GM18520 (cell line): ENCODE measurements around the gene SYDE2.
"Not testable (repeated sequence)": the region's sequence is repeated elsewhere in the genome, so short reads cannot be mapped to it uniquely, and the experiment has no call there.

Source experiments
- ATAC-seq: cut with Tn5 transposase; IDR thresholded peaks from one replicate; pipeline ENCODE4 v1.9.1; 2021; ENCODE audit not compliant: unreplicated experiment

SYDE2 gene

DNA sequence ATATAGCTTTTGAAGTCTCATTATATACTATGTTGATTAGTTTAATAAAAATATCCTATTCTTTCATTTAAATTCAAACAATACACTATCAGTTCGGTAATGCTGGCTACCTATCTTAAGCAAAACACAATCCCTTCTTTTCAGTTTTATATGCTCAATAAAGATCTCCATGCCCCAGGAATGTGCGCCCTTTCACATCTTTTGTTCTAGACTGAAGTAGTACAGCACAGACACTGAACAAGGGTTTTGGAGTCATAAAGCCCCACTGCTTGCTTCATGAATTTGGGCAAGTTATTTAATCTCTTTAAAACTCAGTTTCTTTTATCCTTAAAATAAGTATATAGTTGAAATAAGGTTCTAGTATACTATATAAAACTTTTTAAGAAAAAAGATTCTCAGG lies 22.4 kb downstream of the SYDE2 start:
- ATAC-seq, result no peak

DNA sequence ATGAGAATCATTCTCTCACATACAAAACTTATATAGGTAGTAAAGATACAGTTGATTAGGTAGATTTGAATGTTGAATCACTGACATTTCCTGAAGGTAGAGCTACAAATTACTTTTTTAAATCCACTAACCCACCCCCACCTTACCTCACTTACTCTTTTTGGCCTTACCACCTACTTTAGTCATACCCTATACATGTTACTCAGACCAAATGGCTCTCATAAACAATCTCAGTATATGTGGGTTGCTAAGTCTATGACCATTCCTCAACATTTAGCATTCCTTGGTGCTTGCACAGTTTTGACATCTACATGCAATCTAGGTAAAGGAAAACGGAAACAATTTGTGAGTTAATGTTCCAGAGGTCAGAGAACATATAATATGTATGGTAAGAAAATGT lies 26.3 kb downstream of the SYDE2 start:
- ATAC-seq, result no peak

DNA sequence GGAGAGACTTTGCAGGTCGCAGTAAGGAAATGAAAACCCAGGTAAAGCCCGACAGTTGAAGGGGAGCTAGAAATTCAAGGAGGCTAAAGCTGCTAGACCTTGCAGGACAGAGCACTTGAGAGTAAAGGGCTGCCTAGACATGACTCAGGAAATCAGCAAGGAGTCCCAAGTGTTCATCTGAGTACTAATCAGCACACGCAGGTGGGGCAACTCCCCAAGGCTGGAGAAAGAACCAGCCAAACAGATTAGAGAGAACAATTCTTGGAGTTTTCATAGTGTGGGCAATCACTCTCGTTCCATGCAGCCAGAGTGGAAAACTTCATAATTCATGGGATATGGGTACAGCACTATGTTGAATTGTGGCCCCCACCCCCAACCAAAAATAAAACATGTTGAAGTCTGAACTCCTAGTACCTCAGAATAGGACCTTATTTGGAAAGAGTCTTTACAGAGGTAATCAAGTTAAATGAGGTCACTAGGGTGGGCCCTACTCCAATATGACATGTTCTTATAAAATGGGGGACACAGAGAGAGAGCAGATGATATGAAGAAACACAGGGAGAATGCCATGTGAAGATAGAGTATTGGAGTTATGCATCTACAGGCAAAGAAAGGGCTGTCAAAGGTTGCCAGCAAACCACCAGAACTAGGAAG lies 28.0 kb downstream of the SYDE2 start:
- no peak for ATAC-seq

DNA sequence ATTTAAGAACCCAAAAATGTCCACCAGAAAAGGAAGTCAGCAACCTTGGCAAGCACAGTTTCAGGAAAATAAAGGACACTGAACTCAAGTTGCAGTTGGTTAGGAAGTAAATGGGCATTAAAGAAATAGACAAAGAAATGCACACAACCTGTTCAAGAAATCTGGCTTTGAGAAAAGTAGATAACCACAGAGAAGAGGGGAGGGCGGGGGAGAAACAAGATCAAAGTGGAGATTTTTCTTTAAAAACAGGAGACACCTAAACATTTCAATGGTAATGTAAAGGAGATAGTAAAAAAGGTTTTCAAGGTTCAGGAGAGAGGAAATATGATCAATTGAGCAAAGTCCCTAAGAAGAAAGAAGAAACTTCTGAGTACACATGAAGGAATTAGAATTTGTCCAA lies 29.1 kb downstream of the SYDE2 start:
- ATAC-seq, result no peak

DNA sequence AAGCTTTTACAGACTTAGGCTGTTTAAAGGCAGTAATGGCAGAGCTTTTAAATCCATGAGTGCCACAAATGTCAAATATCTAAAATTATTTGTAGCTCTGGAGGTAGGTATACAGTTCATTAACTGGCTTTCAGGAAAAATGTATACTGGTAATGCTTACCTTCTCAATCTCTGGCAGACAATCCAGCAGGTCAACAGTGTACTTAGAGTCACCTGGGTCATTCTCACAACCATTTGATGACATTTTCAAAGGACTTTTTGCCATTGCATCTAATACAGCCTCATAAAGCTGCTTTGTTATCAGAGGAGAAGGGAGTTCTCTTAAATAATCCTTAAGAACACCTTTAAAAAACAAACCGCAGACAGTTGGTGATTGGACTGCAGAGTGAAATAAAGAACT lies 31.9 kb downstream of the SYDE2 start:
- ATAC-seq, result no peak

DNA sequence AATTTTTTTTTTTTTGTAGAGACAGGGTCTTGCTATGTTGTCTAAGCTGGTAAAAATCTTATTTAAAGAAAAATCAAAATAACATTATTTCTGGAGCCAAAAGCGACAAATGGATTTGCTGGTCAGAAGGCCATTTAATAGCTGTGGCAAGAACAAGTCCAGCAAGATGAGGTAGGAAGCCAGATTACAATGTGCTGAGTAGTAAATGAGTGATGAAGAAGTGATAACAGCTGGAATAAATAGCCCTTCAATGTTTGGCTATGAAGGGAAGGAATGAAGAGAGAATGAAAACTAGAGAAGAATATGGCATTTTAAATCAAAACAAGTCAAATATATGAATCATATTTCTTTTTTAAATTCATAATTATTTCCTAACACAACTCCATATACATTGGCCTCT lies 34.5 kb downstream of the SYDE2 start:
- no peak for ATAC-seq

DNA sequence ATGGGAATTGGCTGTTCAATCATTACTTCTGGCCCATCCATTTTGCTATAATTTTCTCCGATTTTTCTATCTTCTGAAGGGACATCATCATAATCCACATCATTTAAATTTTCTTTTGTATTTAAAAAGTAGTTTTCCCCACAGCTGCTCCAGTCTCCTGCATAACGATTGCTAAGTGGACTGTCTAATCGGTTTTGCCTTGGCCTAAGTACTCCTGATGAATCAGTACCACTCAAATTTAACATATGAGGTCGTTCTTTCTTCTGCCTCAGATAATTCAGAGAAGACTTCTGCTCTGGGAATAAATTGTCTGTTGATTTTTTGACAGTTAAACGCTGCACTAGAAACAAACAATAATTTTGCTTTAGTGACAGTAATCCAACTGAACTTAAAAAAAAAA lies 41.9 kb downstream of the SYDE2 start:
- no peak for ATAC-seq

DNA sequence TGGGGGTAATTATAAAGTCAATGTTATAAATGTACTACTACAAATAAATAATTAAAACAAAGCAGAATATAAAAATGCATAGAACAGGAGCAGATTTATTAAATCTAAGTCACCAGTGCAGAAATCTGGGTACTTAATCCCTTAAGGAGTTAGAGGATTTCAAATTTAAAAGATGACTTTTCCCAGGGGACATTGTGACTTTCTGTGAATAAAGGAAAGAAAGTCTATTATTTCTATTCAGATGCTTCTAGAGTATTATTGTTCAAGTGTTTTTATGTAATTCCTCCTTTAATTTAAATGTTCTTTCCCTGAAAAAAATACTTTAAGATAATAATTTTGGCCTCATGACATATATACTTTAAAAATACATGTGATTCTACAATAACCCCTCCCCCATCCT lies 43.4 kb downstream of the SYDE2 start:
- ATAC-seq, result no peak

DNA sequence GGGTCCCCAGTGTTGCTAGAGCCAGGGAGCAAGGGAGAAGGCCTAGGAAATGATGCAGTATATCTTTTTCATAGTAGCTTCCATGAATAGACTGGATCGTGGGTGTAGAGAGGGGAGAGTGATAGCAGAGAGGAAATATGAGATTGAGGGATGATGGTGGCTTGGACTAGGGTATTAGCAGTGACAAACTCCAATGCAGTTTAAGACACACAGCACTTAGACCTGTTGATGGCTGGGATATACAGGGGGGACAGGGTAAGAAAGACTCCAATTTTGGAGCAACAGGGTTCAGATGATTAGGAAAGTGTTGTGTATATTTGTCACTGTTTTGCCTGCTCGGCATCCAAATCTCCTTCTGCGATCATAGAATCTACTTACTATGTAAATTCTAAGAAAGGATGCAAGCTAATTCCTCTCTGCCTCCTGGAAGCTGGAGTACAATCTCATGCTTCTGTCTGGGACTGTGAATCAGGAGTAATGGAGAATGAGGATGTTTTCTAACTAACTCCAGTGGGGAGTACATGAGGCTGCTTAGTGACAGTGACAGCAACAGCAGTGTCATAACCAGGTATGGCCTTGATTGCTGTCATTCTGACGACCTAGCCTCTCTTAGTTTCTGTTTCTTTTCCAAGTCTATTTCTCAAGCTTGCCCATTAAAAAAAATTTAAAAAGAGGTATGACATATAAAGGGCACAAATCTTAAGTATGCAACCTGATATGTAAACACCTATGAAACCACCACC lies 47.5 kb downstream of the SYDE2 start:
- peak; percentile 61 for ATAC-seq

DNA sequence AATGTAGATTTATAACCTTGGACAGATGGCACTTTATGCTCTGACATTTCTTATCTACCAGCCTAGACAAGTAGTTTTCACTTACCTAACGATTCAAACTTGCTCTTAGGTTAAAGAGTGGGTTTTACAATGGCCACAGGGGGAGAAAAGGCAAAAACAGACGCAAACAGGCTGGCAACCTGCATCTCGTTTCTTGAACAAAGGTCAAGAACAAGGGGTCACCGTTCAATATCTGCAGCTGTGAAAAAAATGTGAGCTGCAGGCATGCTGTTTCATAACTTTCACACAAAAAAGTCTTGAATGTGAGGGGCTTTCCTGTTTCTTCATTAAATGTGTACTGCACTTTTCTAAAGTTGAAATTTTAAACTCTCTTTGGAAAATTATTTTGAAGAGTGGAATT lies 49.4 kb downstream of the SYDE2 start:
- no peak for ATAC-seq

DNA sequence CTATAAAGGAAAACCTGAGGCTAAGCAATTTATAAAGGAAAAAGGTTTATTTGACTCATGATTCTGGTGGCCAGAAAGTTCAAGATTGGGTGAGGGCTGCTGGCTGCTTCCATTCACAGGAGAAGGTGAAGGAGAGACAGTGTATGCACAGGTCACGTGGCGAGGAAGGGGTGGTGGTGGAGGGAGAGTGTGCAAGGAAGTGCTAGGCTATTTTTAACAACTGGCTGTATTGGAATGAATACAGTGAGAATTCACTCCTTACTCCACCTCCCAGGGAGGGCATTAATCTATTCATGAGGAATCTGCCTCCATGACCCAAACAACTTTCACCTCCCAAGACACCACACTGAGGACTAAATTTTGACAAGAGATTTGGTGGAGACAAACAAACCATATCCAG lies 51.0 kb downstream of the SYDE2 start:
- no peak for ATAC-seq

DNA sequence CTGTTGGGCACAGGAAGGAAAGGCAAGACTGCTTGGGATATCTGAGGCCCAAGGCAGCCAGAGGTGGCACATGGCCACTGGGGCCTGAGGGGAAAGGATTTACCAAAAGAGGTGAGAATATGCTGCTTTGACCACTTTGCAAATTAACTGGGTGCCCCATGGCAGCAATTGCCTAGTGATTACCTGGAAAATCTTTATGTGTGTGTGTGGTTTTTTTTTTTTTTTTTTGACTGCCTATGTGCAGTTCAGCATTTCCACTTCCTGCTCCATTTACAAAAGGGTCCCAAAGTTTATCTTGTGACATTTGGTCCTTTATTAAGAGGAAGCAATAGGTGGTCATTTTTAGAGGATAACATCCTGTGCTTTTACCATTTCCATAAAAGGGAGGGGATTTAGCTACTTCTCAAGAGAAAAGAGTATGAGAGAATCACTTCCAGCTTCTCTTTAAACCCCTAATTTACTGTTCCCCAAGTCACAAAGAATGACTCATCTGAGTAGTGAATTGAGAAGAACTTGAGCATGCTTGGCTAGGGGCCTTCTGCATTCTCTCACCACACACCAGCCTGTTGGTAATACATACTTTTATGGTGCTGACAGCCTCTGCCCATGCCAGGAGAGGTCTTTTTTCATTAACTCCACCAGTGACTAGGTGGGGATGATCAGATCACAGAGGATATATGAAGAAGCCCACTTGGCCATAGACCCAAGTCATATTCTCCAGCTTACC lies 52.1 kb downstream of the SYDE2 start:
- peak; percentile 92 for ATAC-seq

DNA sequence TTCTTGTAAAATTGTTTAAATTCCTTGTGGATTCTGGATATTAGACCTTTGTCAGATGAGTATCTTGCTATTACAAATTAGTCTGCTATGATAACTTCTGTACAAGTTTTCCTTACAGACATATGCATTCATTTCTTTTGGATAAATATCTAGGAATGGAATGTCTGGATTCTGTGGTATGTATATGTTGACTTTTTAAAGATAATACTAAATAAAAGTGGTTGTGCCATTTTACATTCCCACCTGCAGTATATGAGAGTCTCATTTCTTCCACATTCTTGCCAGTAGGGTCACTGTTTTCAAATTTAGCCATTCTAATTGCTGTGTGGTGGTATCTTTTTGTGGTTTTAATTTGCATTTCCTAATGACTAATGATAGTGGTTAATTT lies 53.9 kb downstream of the SYDE2 start:
- no peak for ATAC-seq

DNA sequence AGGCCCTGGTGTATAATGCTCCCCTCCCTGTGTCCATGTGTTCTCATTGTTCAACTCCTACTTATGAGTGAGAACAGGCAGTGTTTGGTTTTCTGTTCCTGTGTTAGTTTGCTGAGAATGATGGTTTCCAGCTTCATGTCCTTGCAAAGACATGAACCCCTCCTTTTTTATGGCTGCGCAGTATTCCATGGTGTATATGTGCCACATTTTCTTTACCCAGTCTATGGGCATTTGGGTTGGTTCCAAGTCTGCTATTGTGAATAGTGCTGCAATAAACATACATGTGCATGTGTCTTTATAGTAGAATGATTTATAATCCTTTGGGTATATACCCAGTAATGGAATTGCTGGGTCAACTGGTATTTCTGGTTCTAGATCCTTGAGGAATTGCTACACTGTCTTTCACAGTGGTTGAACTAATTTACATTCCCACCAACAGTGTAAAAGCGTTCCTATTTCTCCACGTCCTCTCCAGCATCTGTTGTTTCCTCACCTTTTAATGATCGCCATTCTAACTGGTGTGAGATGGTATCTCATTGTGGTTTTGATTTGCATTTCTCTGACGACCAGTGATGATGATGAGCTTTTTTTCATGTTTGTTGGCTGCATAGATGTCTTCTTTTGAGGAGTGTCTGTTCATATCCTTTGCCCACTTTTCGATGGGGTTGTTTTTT lies 54.4 kb downstream of the SYDE2 start:
- ATAC-seq, result not testable (repeated sequence)

DNA sequence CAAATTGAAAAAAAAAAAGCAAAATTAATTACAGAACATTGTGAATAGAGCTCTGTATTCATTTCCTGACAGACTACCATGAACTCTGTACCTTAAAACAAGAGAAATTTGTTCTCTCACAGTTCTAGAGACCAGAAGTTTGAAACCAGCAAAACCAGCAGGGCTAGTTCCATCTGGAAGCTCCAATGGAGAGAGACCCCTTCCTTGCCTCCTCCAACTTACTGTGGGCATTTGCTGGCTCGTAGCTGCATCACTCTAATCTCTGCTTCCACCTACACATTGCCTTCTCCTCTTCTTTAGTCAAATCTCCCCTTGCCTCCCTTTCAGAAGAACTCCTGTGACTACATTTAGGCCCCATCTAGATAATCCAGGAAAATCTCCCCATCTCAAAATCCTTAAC lies 56.5 kb downstream of the SYDE2 start:
- no peak for ATAC-seq

DNA sequence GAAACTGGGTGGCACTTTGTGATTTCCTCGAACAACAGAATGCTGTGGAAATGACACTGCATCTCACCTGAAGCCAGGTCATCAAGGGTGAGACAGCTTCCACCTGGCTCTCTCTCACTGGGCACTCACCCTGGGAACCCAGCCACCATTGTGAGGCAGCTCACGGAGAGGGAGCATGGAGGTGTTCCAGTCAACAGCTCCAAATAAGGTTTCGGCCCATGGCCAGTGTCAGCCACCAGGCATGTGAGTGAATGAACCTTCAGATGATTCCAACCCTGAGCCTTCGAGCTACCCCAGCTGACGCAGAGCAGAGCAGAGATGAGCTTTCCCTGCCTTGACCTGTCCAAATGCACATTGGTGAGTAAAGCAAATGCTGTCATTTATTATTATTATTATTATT lies 58.1 kb downstream of the SYDE2 start:
- no peak for ATAC-seq

DNA sequence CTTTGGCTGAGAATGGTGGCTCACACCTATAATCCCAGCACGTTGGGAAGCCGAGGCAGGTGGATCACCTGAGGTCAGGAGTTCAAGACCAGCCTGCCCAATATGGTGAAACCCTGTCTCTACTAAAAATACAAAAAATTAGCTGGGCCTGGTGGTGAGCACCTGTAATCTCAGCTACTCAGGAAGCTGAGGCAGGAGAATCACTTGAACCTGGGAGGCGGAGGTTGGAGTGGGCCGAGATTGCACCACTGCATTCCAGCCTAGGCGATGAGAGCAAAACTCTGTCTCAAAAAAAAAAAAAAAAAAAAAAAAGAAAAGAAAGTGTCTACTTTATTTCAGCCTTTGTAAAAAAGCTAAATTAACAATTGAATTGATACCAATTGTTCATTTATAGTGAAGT lies 62.4 kb downstream of the SYDE2 start:
- not testable (repeated sequence) for ATAC-seq

DNA sequence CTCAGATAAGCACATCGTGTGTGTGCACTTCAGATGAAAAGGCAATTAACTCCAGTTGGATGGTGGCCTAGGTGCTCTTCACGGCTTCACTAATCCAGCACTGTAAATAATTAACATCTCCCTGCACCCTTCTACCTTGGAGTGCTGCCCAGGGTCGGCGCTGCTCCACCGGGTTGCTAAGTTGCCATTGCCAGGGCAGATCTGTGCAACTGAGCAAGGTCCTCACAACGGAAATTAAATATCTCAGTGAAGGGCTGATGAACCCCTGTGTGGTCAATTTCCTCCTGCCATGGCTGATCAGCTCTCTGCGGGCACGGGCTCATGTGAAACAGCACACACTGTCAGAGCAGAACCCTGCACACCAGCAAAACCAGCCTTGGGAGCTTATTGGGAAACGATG lies 63.2 kb downstream of the SYDE2 start:
- ATAC-seq, result no peak

DNA sequence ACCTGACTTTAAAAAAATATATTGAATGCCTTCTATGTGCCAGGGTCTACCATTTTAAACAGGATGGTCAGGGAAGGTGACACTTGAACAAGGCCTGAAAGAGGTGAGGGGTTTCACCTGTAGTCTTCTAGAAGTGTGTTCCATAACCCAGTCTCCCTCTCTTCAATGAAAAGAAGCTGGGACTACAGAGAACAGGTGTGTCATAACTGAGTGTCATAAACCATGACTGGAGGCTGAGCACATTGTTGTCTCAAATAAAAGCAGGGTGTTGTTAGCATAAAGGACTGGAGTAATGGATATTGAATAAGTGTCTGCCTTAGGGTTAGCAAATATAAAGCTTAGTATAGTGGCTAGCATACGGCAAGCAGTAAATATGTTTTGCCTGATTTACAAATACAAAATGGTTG lies 65.4 kb downstream of the SYDE2 start:
- ATAC-seq, result no peak

DNA sequence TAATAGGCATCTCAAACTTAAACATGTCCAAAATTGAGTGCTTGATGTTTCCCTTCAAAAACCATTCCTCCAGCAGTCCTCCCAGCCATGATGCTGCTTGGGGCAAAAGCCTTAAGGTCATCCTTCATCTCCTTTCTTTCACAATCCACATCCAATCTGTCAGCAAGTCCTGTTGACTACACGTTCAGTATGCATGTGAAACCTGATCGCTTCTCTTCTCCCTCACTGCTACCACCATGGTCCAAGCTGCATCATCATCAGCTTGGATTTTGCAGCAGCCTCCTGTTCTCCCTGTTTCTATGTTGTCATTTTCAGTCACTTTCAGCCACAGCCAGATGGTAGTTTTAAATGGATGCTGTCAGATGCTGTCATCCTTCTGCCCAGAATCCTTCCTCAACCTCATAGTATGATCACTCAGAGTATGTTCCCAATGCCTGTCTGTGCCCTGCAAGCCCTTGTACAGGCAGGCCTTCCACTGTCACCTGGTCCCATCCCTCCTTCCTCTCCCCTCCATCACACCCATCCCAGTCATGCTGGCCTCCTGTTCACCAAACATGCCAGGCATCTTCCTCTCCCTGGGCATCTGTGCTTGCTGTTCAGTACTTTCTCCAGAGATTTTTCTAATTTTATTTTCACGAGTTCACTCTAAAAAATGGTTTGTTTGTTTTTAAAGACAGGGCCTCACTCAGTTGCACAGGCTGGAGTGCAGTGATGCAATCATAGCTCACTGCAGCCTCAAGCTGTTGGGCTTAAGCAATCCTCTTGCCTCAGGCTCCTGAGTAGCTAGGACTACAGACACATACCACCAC lies 66.0 kb downstream of the SYDE2 start:
- no peak for ATAC-seq
